ENCODE results near the gene TAS2R8.

The TAS2R8 gene

GRCh38 chr12:10838461-10838860 is 31.4 kb upstream of the TAS2R8 start:
- no peak overlapping the region for H3K4me3 ChIP-seq (ENCODE audit: low read depth, low read length)
- TF ChIP-seq CTCF (IDR thresholded peaks at IDR 0.05; ENCODE audit: insufficient read depth, low read depth, low read length, missing control alignments), result no peak
- no peak for DNase-seq (ENCODE audit: low read depth)

- no peak overlapping the region for H3K4me3 ChIP-seq (ENCODE audit: low read depth, low read length)
- DNase-seq (ENCODE audit: low read depth), result no peak
- TF ChIP-seq CTCF (IDR thresholded peaks at IDR 0.05; ENCODE audit: insufficient read depth, low read depth, low read length, missing control alignments), result no peak
These were observed 22.9 kb upstream of the TAS2R8 start for GRCh38 chr12:10829994-10830393.

- DNase-seq (ENCODE audit: low read depth), result no peak
- TF ChIP-seq CTCF (IDR thresholded peaks at IDR 0.05; ENCODE audit: insufficient read depth, low read depth, low read length, missing control alignments), result no peak
These were observed 19.2 kb upstream of the TAS2R8 start, which contains the start of gene TAS2R10 for GRCh38 chr12:10826258-10826657. TSS of gene TAS2R10 (minus strand) at chr12:10826358. CDS start at chr12:10826269, 89 bp downstream.

GRCh38 chr12:10824957-10825356 is 17.9 kb upstream of the TAS2R8 start:
- no peak for TF ChIP-seq CTCF (IDR thresholded peaks at IDR 0.05; ENCODE audit: insufficient read depth, low read depth, low read length, missing control alignments)
- no peak for DNase-seq (ENCODE audit: low read depth)
- H3K4me3 ChIP-seq (ENCODE audit: low read depth, low read length), result no peak overlapping the region

More at GRCh38 chr12:10826258-10826657, 19.2 kb upstream of the TAS2R8 start, which contains the start of gene TAS2R10:
- no peak within 1 kb of the TSS for H3K4me3 ChIP-seq (ENCODE audit: low read depth, low read length)

- no peak for DNase-seq (ENCODE audit: low read depth)
- H3K4me3 ChIP-seq (ENCODE audit: low read depth, low read length), result no peak overlapping the region
- no peak for TF ChIP-seq CTCF (IDR thresholded peaks at IDR 0.05; ENCODE audit: insufficient read depth, low read depth, low read length, missing control alignments)
These were observed 4.9 kb upstream of the TAS2R8 start for GRCh38 chr12:10811883-10812536.

- DNase-seq (ENCODE audit: low read depth), result no peak
- no peak within 1 kb of the TSS for H3K4me3 ChIP-seq (ENCODE audit: low read depth, low read length)
- TF ChIP-seq CTCF (IDR thresholded peaks at IDR 0.05; ENCODE audit: insufficient read depth, low read depth, low read length, missing control alignments), result no peak
These were observed 3.0 kb upstream of the TAS2R8 start, which contains the start of gene TAS2R9 for GRCh38 chr12:10810068-10810467. TSS of gene TAS2R9 (minus strand) at chr12:10810168. CDS start at chr12:10810075, 93 bp downstream.

GRCh38 chr12:10802587-10802986 is 4.5 kb downstream of the TAS2R8 start, which contains the start of gene TAS2R7:
TSS of gene TAS2R7 (minus strand) at chr12:10802627. CDS start at chr12:10802570, 57 bp downstream.
- H3K4me3 ChIP-seq (ENCODE audit: low read depth, low read length), result no peak within 1 kb of the TSS
- no peak for TF ChIP-seq CTCF (IDR thresholded peaks at IDR 0.05; ENCODE audit: insufficient read depth, low read depth, low read length, missing control alignments)
- DNase-seq (ENCODE audit: low read depth), result no peak

Measured in GM12865 (cell line).